GM19023 (cell line): ENCODE data around the gene LMBRD1.
"Not testable (repeated sequence)": the region's sequence is repeated elsewhere in the genome, so short reads cannot be mapped to it uniquely, and the experiment has no call there.

Experiments
- ATAC-seq: cut with Tn5 transposase; IDR thresholded peaks from one replicate; pipeline ENCODE4 v1.9.1; 2021; ENCODE audit warnings: mild to moderate bottlenecking, moderate library complexity; ENCODE audit not compliant: unreplicated experiment

The LMBRD1 gene

DNA sequence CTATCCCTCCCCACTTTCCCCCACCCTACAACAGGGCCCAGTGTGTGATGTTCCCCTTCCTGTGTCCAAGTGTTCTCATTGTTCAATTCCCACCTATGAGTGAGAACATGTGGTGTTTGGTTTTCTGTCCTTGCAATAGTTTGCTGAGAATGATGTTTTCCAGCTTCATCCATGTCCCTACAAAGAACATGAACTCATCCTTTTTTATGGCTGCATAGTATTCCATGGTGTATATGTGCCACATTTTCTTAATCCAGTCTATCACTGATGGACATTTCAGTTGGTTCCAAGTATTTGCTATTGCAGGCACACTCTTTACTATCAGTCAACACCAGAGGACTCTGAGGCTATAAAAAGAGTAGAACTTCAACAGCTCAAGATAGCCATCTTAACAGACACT, 2.0 kb upstream of the LMBRD1 start:
- ATAC-seq = not testable (repeated sequence)

DNA sequence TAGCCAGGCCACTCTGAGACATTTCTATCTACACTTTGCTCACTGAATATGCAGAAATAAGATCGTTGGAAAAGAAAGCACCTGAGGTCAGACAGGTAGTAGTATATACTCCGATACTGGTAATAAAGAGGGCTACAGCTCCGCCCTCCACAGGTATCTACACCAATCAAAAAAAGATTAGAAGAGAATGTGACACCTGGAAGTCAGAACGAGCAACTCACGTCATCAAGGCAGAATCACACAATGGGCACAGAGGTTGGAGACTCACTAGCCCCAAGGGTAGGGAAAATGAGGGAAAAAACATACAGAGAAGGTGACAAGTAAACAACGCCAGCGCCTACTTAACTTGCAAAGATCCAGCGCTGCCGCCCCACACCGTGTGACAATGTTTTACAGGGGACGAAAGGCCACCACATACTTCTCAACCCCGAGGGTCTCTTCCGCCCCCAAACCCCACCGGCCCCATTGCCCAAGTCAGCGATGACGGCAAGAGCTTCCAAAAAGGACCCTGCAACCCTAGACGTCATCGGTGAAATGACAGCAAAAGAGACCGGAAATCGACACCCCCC, 653 bp downstream of the LMBRD1 start:
- peak; percentile 21 for ATAC-seq

DNA sequence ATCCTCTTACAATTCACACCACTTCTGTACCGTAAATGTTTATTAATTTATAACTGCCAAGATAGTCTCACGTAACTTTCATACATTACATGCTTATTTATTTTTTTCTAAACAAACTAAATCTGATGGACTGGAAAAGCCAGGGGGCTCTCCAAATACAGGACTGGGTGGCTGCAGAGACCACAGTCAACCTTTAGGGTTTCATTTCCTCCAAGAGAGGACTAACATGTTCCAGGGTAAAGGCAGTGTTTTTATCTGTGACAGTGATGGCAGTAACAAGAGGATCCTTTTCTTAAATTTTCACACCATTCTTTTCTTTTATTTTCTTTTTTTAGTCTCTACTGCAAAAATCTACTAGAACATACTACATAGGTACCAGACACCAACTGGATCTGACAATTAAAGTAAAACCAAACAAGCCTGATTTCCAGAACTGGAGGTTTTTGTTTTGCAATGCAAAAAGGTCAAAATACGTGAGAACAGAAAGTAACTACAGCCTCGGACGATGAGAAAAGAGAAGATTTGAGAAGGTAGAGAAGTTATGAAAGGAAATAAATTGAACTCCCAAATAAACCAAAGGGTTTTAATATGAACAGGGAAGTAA, 1.2 kb downstream of the LMBRD1 start:
- ATAC-seq = peak; percentile 16

GRCh38 chr6:69792292-69792691, 4.5 kb downstream of the LMBRD1 start:
- no peak for ATAC-seq

- ATAC-seq = peak; percentile 36
These were observed 5.7 kb downstream of the LMBRD1 start for GRCh38 chr6:69791065-69791471.

GRCh38 chr6:69790629-69791028, 6.2 kb downstream of the LMBRD1 start:
- ATAC-seq = no peak

- ATAC-seq = no peak
These were observed 7.2 kb downstream of the LMBRD1 start for GRCh38 chr6:69789578-69789977.

GRCh38 chr6:69787436-69787835, 9.4 kb downstream of the LMBRD1 start:
- not testable (repeated sequence) for ATAC-seq

- ATAC-seq = no peak
These were observed 11.1 kb downstream of the LMBRD1 start for GRCh38 chr6:69785697-69786096.

GRCh38 chr6:69784595-69785377, 12.0 kb downstream of the LMBRD1 start:
- peak; percentile 72 for ATAC-seq

GRCh38 chr6:69783108-69783507, 13.7 kb downstream of the LMBRD1 start:
- ATAC-seq = no peak

GRCh38 chr6:69780585-69781178, 16.1 kb downstream of the LMBRD1 start:
- no peak for ATAC-seq

DNA sequence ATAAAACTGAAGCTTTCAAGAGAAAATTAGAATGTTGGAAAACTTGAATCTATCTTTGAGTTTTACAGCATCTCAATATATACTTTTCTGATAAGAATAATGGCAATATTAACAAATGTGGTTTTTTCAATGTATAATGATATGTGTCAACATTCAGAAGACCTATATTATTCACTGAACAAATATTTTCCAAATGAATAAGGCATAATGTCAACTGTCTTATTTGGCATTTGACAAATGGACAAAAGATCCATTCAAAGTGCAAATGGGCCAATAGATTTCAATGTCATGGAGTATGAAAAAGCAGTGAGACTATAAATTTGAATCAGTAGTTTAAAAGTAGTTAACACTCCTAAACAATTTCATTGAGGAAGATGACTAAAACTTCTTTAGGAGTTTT, 20.9 kb downstream of the LMBRD1 start:
- no peak for ATAC-seq

- ATAC-seq = no peak
These were observed 21.3 kb downstream of the LMBRD1 start for GRCh38 chr6:69775585-69775849.

DNA sequence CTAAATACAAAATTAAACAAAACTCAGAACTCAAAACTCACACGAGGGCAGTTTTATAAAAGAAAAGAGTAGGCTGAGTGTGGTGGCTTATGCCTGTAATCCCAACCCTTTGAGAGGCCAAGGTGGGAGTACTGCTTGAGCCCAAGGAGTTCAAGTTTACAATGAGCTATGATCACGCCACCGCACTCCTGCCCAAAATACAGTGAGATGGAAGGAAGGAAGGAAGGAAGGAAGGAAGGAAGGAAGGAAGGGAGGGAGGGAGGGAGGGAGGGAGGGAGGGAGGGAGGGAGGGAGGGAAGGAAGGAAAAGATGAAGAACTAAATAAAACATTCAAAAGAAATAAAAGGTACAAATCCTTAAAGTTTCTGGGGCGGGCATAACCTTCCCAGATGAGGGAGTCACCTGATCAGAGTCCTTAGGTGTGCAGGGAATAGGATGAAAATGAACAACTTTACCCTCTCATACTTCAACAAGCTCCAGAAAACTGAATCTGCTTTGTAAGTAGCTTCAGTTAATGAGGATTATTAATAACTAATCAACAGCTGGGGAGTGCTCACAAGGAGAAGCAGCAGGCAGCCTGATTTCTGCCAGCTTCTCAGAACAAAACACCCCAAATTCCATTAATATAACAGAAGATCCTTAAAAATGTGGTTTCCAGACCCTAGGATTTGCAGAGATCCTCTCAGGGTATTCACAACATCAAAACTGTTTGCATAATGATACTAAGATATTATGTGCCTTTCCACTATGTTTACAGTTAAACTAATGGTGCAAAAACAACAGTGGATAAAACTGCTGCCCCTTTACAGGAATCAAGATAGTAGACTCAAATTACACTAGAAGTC, 21.8 kb downstream of the LMBRD1 start:
- ATAC-seq = no peak

DNA sequence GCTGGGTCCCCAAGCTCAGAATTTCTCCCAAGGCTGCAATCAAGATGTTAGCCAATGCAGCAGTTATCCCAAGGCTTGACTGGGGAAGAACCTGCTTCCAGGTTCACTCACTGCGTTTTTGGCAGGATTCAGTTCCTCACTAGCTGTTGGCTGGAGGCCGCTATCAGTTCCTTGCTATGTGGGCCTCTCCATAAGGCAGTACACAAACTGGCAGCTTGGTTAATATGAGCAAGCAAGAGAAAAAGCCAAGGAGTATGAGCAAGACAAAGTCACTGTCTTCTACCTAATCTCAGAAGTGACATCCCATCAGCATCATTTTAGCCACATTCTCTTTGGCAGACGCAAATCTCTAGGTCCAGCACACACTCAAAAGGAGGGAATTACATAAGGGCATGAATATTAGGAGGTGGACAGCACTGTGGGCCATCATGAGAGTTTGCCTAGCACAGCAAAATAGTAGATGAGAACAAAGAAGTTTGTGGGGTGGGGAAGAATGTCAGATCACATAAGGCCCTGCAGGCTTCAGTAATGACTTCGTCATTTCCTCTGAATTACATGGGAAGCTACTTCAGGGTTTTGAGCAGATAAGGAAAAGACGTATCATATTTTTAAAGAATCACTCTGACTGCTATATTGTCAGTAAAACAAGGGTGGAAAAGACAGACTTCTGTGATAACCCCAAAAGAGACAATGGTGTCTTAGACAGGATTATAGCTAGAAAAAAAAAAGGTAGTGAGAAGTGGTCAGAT, 25.5 kb downstream of the LMBRD1 start:
- no peak for ATAC-seq

- ATAC-seq = no peak
These were observed 28.1 kb downstream of the LMBRD1 start for GRCh38 chr6:69768664-69769063.

DNA sequence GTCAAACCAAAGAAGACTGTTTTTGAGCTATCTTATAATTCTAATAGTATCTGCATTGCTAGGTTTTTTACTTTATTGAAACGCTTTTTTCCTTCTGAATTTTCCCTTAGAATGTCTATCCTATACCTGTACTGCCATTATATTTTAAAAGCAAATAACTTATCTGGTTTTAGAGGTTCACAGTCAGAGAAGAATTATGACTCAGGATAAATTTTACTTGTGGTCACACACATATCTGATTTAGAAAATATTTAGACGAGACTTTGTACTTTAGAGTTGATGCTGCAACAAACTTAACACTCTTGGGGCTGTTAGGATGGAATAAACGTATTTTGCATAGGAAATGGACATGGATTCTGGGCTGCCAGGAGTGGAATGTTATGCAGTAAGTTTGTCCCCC, 33.0 kb downstream of the LMBRD1 start:
- no peak for ATAC-seq

DNA sequence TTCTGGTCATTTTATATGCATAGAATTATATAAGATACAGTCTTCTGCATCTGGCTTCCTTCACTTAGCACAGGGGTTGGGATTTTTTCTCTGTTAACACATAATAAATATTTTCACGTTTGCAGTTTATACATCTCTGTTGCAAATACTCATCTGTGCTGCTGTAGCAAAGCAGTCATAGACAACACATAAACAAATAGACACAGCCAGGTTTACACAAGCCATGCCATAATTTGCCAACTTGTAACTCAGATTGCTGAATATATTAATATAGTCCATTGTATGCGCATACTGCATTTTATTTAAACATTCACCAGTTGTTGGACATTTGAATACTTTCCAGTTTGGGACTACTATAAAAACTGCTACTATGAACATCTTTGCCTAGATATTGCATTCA, 35.0 kb downstream of the LMBRD1 start:
- no peak for ATAC-seq

DNA sequence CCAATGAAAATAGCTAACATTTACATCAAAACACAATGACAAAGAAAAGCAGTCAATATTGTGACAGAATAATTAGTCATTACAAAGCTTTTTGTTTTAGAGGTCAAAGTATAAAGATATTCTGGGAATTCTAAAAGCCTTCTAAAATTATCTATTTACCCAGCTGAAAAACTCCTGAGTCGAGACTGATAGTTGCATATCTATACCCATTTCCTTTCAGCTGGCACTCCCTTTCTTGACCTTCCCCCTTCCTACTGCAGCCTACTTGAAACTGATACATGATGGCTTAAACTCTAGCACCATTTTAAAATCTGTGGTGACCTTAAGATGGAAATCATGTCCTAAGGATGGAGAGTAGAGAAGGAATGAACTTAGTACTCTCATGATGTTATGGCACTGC, 38.6 kb downstream of the LMBRD1 start:
- ATAC-seq = no peak

DNA sequence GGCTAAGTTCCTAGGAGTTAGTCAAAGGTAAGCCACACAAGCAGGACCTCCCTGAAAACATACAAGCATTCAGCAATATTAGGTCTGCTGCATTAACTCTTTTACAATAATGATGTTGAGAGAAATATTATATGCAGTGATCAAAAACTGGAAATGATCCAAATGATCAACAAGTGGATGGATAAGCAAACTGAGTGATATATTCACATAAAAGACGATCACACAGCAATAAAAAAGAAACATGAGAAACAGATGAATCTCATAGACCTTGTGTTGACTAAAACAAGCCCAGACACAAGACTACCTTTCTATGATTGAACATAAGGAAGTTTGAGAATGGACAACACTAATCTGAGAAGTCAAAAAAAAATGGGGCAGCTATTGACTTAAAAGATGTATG, 39.9 kb downstream of the LMBRD1 start:
- no peak for ATAC-seq
